Adrenal gland (tissue), 5 donors: ENCODE data around the gene DPEP3.

ENCODE experiments used
- POLR2A ChIP-seq, 2 donors: fragments of 450-650 bp; IDR thresholded peaks; one replicate each; pipeline ENCODE4 v1.6.1; 2017; ENCODE audit warnings: antibody characterized with exemption in 2 of 2, mild to moderate bottlenecking in 2 of 2, moderate library complexity in 1 of 2
- TF ChIP-seq, protein P1 (sequence below), 6 experiments: fragments of 450-650 bp in 4 of 6; fragments of 200-600 bp in 2 of 6; sonication (generic) in 1 of 6; IDR thresholded peaks; 1 replicate in 5 of 6; 2 replicates in 1 of 6; pipeline versions ENCODE4 v1.5.1 to v1.8.0; 2016 to 2021; ENCODE audit warnings: antibody characterized with exemption in 6 of 6, mild to moderate bottlenecking in 2 of 6, moderate library complexity in 1 of 6
- donor health status: DM: no; HTN: no; CAD: no.

DNA sequence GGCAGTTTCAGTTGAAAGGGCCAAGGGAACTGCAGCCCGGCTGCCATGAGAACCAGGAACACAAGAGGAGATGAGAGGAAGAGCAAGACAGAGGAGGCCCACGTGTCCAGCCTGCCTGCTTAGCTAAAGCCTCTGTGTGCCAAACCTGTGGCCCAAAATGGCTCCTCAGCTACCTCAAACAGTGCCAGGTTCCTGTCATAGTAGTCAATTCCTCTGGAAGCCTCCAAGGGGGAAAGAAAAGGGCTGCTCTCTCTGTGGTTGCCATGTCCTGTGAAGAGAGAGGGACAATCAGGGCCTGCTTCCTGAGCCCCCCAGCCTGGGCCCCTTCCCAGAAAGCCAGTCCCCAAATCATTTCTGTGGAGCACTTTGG, 17.0 kb downstream of the DPEP3 start:
- TF ChIP-seq, protein P1, sequence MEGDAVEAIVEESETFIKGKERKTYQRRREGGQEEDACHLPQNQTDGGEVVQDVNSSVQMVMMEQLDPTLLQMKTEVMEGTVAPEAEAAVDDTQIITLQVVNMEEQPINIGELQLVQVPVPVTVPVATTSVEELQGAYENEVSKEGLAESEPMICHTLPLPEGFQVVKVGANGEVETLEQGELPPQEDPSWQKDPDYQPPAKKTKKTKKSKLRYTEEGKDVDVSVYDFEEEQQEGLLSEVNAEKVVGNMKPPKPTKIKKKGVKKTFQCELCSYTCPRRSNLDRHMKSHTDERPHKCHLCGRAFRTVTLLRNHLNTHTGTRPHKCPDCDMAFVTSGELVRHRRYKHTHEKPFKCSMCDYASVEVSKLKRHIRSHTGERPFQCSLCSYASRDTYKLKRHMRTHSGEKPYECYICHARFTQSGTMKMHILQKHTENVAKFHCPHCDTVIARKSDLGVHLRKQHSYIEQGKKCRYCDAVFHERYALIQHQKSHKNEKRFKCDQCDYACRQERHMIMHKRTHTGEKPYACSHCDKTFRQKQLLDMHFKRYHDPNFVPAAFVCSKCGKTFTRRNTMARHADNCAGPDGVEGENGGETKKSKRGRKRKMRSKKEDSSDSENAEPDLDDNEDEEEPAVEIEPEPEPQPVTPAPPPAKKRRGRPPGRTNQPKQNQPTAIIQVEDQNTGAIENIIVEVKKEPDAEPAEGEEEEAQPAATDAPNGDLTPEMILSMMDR (IDR thresholded peaks at IDR 0.05), result no peak
- no peak for TF ChIP-seq POLR2A (IDR thresholded peaks at IDR 0.05)
